Nucleus accumbens (tissue), 56 donors: ENCODE results near the gene BRI3.

ENCODE experiments used
- DNase-seq, 56 donors: peaks; one replicate each; lab custom pipeline; 2025; lab: John Stamatoyannopoulos, UW

Gene BRI3

GRCh38 chr7:98334081-98334480, 52.6 kb downstream of the BRI3 start:
- no peak for DNase-seq

- no peak for DNase-seq
These were observed 54.0 kb downstream of the BRI3 start for GRCh38 chr7:98335411-98335977.

- DNase-seq = no peak
These were observed 57.0 kb downstream of the BRI3 start for GRCh38 chr7:98338441-98338840.

GRCh38 chr7:98339043-98339442, 57.6 kb downstream of the BRI3 start:
- DNase-seq = no peak

- no peak for DNase-seq
These were observed 59.6 kb downstream of the BRI3 start for GRCh38 chr7:98341106-98341505.
